ENCODE results near the gene CCER1. TPM values are rescaled to one million over a fixed set of nuclear protein-coding genes. Genes with fewer than 3 reads are reported as not detected.

The CCER1 gene
- total and polyA plus RNA-seq, 9 of the 15 experiments (the other 6 are each of a cell fraction or from before 2014, with no cell fraction given): not detected

DNA sequence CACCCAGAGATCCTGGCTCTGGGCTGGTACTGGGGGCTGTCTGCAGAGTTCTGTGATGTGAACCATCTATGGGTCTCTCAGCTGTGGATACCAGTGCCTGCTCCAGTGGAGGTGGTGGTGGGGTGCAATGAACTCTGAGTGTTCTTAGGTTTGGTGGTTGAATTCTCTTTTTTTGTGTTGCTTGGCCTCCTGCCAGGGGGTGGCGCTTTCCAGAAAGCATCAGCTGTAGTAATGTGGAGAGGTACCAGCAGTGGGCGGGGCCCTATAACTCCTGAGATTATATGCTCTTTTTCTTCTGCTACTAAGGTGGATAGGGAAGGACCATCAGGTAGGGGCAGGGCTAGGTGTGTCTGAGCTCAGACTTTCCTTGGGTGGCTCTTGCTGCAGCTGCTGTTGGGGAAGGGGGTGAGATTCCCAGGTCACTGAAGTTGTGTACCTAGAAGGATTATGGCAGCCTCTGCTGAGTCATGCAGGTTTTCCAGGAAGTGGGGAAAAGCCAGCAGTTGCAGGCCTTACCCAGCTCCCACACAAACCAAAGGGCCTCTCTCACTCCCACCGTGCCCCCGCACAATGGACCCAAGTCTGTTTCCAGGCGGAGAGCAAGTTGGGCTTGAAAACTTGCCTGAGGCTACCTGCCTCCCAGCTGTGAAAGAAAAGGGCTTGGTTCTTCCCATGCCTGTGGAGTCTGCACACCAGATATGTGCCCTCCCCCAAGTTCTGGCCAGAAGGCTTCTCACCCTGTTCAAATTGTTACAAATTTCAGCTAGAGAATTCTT lies 18.6 kb downstream of the CCER1 start:
- no TSS peak for BruUV-seq (replicated peaks)
- H3K9me3 ChIP-seq (replicated peaks; ENCODE audit: control insufficient read depth, insufficient read depth, low read depth, low read length): no peaks in the 10 kb centered on the region
- no peak overlapping the region for H3K4me2 ChIP-seq (ENCODE audit: insufficient read depth, low read length)
- in situ Hi-C loops (cut with MboI): loop anchor here (25.0 kb wide), 1 partner anchor 1474 kb away; no protein-coding TSS in a partner anchor
- H3K4me3 ChIP-seq: no peak overlapping the region
- H3K27me3 ChIP-seq (ENCODE audit: control insufficient read depth in 2 of 2, insufficient read depth in 2 of 2, low read length in 2 of 2): no peaks in the 10 kb centered on the region
- no peak for FAIRE-seq
- CTCF ChIA-PET (ENCODE audit: low intra/inter-chr PET ratio): no interaction called here
- no peak overlapping the region for H3K9ac ChIP-seq (ENCODE audit: insufficient read depth in 1 of 2, low read depth in 2 of 2, low read length in 2 of 2)
- no peak for ATAC-seq
- H3K4me1 ChIP-seq (replicated peaks in 1 of 2; ENCODE audit: control insufficient read depth in 2 of 2, insufficient read depth in 2 of 2, low read length in 2 of 2): no peaks in the 10 kb centered on the region
- DNase-seq (ENCODE audit: extremely low read depth in 1 of 4, low spot score in 3 of 4): no peak
- TF ChIP-seq ZNF766 (CRISPR knock-in tag; conservative IDR thresholded peaks at IDR 0.05) (no peak), XRCC4 (IDR thresholded peaks at IDR 0.05; ENCODE audit: extremely low read depth, insufficient read depth, insufficient read length) (no peak), PPARD (CRISPR knock-in tag; IDR thresholded peaks at IDR 0.05) (no peak), GABPB2 (CRISPR knock-in tag; conservative IDR thresholded peaks at IDR 0.05) (no peak), MCM2 (IDR thresholded peaks at IDR 0.05; ENCODE audit: low read depth) (no peak), ZNF584 (CRISPR knock-in tag; IDR thresholded peaks at IDR 0.05; ENCODE audit: low read depth) (no peak), ZNF699 (CRISPR knock-in tag; IDR thresholded peaks at IDR 0.05; ENCODE audit: insufficient replicate concordance) (no peak), SAP30 (IDR thresholded peaks at IDR 0.05; ENCODE audit: borderline replicate concordance, insufficient read depth, low read depth, low read length, poor library complexity, severe bottlenecking) (no peak), SMAD2 (IDR thresholded peaks at IDR 0.05; ENCODE audit: low read depth, low read length) (no peak), CC2D1A (IDR thresholded peaks at IDR 0.05) (no peak), ZFP36 (IDR thresholded peaks at IDR 0.05; ENCODE audit: low read depth, low read length, partially characterized antibody) (no peak), PRPF4 (IDR thresholded peaks at IDR 0.05; ENCODE audit: insufficient read depth, low read depth, low read length, poor library complexity, severe bottlenecking) (no peak)
- TF ChIP-seq, protein P1, sequence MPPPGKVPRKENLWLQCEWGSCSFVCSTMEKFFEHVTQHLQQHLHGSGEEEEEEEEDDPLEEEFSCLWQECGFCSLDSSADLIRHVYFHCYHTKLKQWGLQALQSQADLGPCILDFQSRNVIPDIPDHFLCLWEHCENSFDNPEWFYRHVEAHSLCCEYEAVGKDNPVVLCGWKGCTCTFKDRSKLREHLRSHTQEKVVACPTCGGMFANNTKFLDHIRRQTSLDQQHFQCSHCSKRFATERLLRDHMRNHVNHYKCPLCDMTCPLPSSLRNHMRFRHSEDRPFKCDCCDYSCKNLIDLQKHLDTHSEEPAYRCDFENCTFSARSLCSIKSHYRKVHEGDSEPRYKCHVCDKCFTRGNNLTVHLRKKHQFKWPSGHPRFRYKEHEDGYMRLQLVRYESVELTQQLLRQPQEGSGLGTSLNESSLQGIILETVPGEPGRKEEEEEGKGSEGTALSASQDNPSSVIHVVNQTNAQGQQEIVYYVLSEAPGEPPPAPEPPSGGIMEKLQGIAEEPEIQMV (tag; conservative IDR thresholded peaks at IDR 0.05; ENCODE audit: low read depth): no peak
- TF ChIP-seq, protein P2, sequence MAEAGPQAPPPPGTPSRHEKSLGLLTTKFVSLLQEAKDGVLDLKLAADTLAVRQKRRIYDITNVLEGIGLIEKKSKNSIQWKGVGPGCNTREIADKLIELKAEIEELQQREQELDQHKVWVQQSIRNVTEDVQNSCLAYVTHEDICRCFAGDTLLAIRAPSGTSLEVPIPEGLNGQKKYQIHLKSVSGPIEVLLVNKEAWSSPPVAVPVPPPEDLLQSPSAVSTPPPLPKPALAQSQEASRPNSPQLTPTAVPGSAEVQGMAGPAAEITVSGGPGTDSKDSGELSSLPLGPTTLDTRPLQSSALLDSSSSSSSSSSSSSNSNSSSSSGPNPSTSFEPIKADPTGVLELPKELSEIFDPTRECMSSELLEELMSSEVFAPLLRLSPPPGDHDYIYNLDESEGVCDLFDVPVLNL (CRISPR knock-in tag; IDR thresholded peaks at IDR 0.05; ENCODE audit: low read depth): no peak
- TF ChIP-seq, protein P3, sequence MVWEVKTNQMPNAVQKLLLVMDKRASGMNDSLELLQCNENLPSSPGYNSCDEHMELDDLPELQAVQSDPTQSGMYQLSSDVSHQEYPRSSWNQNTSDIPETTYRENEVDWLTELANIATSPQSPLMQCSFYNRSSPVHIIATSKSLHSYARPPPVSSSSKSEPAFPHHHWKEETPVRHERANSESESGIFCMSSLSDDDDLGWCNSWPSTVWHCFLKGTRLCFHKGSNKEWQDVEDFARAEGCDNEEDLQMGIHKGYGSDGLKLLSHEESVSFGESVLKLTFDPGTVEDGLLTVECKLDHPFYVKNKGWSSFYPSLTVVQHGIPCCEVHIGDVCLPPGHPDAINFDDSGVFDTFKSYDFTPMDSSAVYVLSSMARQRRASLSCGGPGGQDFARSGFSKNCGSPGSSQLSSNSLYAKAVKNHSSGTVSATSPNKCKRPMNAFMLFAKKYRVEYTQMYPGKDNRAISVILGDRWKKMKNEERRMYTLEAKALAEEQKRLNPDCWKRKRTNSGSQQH (CRISPR knock-in tag; IDR thresholded peaks at IDR 0.05): no peak
- TF ChIP-seq, protein P4, sequence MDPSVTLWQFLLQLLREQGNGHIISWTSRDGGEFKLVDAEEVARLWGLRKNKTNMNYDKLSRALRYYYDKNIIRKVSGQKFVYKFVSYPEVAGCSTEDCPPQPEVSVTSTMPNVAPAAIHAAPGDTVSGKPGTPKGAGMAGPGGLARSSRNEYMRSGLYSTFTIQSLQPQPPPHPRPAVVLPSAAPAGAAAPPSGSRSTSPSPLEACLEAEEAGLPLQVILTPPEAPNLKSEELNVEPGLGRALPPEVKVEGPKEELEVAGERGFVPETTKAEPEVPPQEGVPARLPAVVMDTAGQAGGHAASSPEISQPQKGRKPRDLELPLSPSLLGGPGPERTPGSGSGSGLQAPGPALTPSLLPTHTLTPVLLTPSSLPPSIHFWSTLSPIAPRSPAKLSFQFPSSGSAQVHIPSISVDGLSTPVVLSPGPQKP (CRISPR knock-in tag; IDR thresholded peaks at IDR 0.05): no peak
- H3K79me2 ChIP-seq (ENCODE audit: control insufficient read depth, insufficient read depth, low read length): no peaks in the 10 kb centered on the region
- H3K36me3 ChIP-seq (ENCODE audit: control insufficient read depth, insufficient read depth, low read length): no peaks in the 10 kb centered on the region
- no peak overlapping the region for H3K27ac ChIP-seq (ENCODE audit: extremely low read depth, low read depth, low read length)
- no peaks in the 10 kb centered on the region for H4K20me1 ChIP-seq (replicated peaks; ENCODE audit: control insufficient read depth, insufficient read depth, low read length)
- POLR2A ChIA-PET: no interaction called here
- 6% methylated on average over 5 of the region's 5 CpGs for WGBS (ENCODE audit: insufficient coverage, low coverage, missing lambda C conversion rate)
- intact Hi-C loops (cut with micrococcal nuclease): no loop called here
- H2AFZ ChIP-seq (ENCODE audit: low read depth, low read length): 0 out of 2 replicates have a peak overlapping the region, but pooled peaks have one; percentile 16
- no peaks in the 10 kb centered on the region for H3K9me1 ChIP-seq (ENCODE audit: control insufficient read depth, insufficient read depth, low read length)

Data from K562 (cell line).